B cell (primary cell): ENCODE measurements around the gene CDC42BPA. TPM values are rescaled to one million over a fixed set of nuclear protein-coding genes. Genes with fewer than 3 reads are reported as not detected.

ENCODE experiments used
- ATAC-seq: fragments of 200-7000 bp; cut with Tn5 transposase; one replicate; pipeline ENCODE4 v1.10.0; 2021; ENCODE audit warnings: low read depth, mild to moderate bottlenecking, moderate number of reproducible peaks, moderate library complexity
- CTCF ChIA-PET: fragments of 350-600 bp; sonication (Branson Sonifier 250); formaldehyde crosslinking; loops from one replicate; lab custom pipeline; 2021; ENCODE audit warnings: antibody characterized with exemption, inconsistent platforms; lab: Charles Lee
- POLR2A ChIA-PET: fragments of 350-600 bp; sonication (Branson Sonifier 250); formaldehyde crosslinking; loops from one replicate; lab custom pipeline; 2021; ENCODE audit warnings: antibody characterized with exemption; lab: Charles Lee
- DNase-seq: peaks from one replicate; pipeline ENCODE4 v3.0.0; 2013
- H2AFZ ChIP-seq: 2 replicates; pipeline ENCODE4 v1.6.1; 2012; ENCODE audit warnings: mild to moderate bottlenecking, low read depth, low read length; ENCODE audit not compliant: insufficient read depth, poor library complexity, severe bottlenecking
- H3K27ac ChIP-seq, 2 donors: 1 replicate in 1 of 2; 2 replicates in 1 of 2; pipeline ENCODE4 v1.5.1; 2012 to 2013; ENCODE audit warnings: low read length in 2 of 2, mild to moderate bottlenecking in 2 of 2, moderate library complexity in 1 of 2
- H3K27me3 ChIP-seq, 4 experiments: fragments of 200-600 bp in 1 of 4; sonication (generic) in 1 of 4; replicated peaks in 1 of 4; 1 replicate in 2 of 4; 2 replicates in 2 of 4; pipeline versions ENCODE4 v1.6.1 to v1.7.0; 2013 to 2016; ENCODE audit warnings: low read length in 3 of 4, mild to moderate bottlenecking in 2 of 4, mixed read lengths in 1 of 4, moderate library complexity in 1 of 4; ENCODE audit not compliant: insufficient read depth in 4 of 4, control insufficient read depth in 3 of 4; ENCODE audit errors: control extremely low read depth in 1 of 4
- H3K36me3 ChIP-seq, 2 experiments: replicated peaks in 1 of 2; 1 replicate in 1 of 2; 2 replicates in 1 of 2; pipeline versions ENCODE4 v1.6.1 to v1.7.1; 2013; ENCODE audit warnings: low read length in 1 of 2; ENCODE audit not compliant: insufficient read depth in 2 of 2, control insufficient read depth in 1 of 2; ENCODE audit errors: control extremely low read depth in 1 of 2, extremely low read depth in 1 of 2
- H3K4me1 ChIP-seq, 2 donors: fragments of 200-600 bp in 1 of 2; sonication (generic) in 1 of 2; 1 replicate in 1 of 2; 2 replicates in 1 of 2; pipeline versions ENCODE4 v1.5.1 to v1.6.1; 2013 to 2017; ENCODE audit warnings: low read length in 2 of 2; ENCODE audit not compliant: control insufficient read depth in 2 of 2, insufficient read depth in 2 of 2
- H3K4me2 ChIP-seq: replicated peaks from 2 replicates; pipeline ENCODE3; 2012; ENCODE audit warnings: mild to moderate bottlenecking, low read depth, low read length; ENCODE audit not compliant: poor library complexity, severe bottlenecking
- H3K4me3 ChIP-seq, 5 experiments: fragments of 200-600 bp in 1 of 5; sonication (generic) in 1 of 5; 1 replicate in 3 of 5; 2 replicates in 2 of 5; pipeline versions ENCODE4 v1.5.1 to v1.7.0; 2011 to 2016; ENCODE audit warnings: low read length in 4 of 5, mild to moderate bottlenecking in 4 of 5, low read depth in 2 of 5, control low read depth in 1 of 5, moderate library complexity in 1 of 5; ENCODE audit not compliant: insufficient read depth in 1 of 5; ENCODE audit errors: control extremely low read depth in 1 of 5, extremely low read depth in 1 of 5
- H3K79me2 ChIP-seq: fragments of 200-600 bp; sonication (generic); one replicate; pipeline ENCODE4 v1.6.0; 2016; ENCODE audit warnings: low read length; ENCODE audit not compliant: control insufficient read depth, insufficient read depth
- H3K9ac ChIP-seq: fragments of 200-600 bp; sonication (generic); 2 replicates; pipeline ENCODE4 v1.6.1; 2017; ENCODE audit warnings: mild to moderate bottlenecking, low read length, moderate library complexity
- H3K9me3 ChIP-seq, 3 donors: one replicate each; pipeline versions ENCODE4 v1.6.1 to v1.7.1; 2013; ENCODE audit warnings: low read length in 2 of 3; ENCODE audit not compliant: control insufficient read depth in 2 of 3, insufficient read depth in 1 of 3; ENCODE audit errors: control extremely low read depth in 1 of 3
- H4K20me1 ChIP-seq: 2 replicates; pipeline ENCODE4 v1.6.0; 2012; ENCODE audit warnings: mild to moderate bottlenecking, low read length; ENCODE audit not compliant: insufficient read depth, control insufficient read depth, poor library complexity, severe bottlenecking
- H3K27ac Mint-ChIP-seq: one replicate; pipeline ENCODE4 v1.8.0; 2021; ENCODE audit warnings: mixed read lengths
- H3K27me3 Mint-ChIP-seq: one replicate; pipeline ENCODE4 v1.8.0; 2021; ENCODE audit warnings: mixed read lengths
- H3K4me1 Mint-ChIP-seq: one replicate; pipeline ENCODE4 v1.8.0; 2021; ENCODE audit warnings: mixed read lengths
- H3K4me3 Mint-ChIP-seq: one replicate; pipeline ENCODE4 v1.8.0; 2021; ENCODE audit warnings: mixed read lengths
- H3K9me3 Mint-ChIP-seq: one replicate; pipeline ENCODE4 v1.8.0; 2022; ENCODE audit warnings: mixed read lengths; ENCODE audit not compliant: insufficient read depth
- CTCF ChIP-seq: fragments of 200-600 bp; IDR thresholded peaks from one replicate; pipeline ENCODE4 v1.8.0; 2022; ENCODE audit warnings: antibody characterized with exemption, mild to moderate bottlenecking
- EZH2 ChIP-seq: IDR thresholded peaks from 2 replicates; pipeline ENCODE4 v1.6.1; 2012; ENCODE audit warnings: borderline replicate concordance, low read depth, mild to moderate bottlenecking, moderate library complexity, low read length; ENCODE audit not compliant: insufficient read depth, poor library complexity, severe bottlenecking
- WGBS: methylation state at CpG from one replicate; pipeline ENCODE4 v1.1.5; 2013; ENCODE audit warnings: missing lambda C conversion rate; ENCODE audit not compliant: insufficient coverage; 5-methylcytosine and 5-hydroxymethylcytosine counted together
- intact Hi-C: fragments of 100-400 bp; cut with micrococcal nuclease; formaldehyde crosslinking; loops from one replicate; pipeline ENCODE4 v1.10.0; 2022
- polyA plus RNA-seq: library from polyadenylated mRNA; depleted of rRNA; stranded (reverse); fragments of >200 nt; gene quantifications from 2 replicates; pipeline ENCODE4 v1.2.3, GENCODE V29; 2012
- total RNA-seq, 2 donors: library from RNA; stranded (reverse); fragments of 120-200 nt in 1 of 2; gene quantifications; 1 replicate in 1 of 2; 2 replicates in 1 of 2; pipeline versions ENCODE4 v1.2.3 to v1.2.4, GENCODE V29; 2013 to 2022

The CDC42BPA gene
- total and polyA plus RNA-seq, 2 donors (not counting 1 experiment from before 2014, with no cell fraction given) = 0.04 to 0.69 TPM

DNA sequence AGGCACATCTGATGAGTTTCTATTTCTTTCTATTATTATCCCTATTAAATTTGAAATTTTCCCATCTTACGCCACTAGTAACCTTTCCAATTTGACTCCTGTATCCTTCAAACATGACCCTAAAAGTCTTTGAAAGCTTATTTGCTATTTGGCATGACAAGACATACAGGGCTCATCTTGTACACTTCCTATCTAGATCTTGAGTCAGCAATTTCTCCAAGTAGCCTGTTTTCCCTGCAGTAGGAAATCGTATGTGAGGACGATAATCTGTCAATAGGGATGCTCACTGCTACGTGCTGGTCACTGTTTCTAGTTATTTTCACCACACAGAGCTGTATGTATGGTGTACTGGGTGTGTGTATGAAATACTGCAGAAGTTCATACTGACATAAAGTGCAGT is 142.7 kb downstream of the CDC42BPA start:
- Histone ChIP-seq H3K79me2 (no peaks in the 10 kb centered on the region), H3K27me3 (no peaks in the 10 kb centered on the region), H3K4me3 (no peak overlapping the region), H3K4me2 (no peak overlapping the region), H2AFZ (no peak overlapping the region), H3K9ac (no peak overlapping the region), H3K27ac (no peak overlapping the region), H4K20me1 (no peaks in the 10 kb centered on the region), H3K36me3 (no peaks in the 10 kb centered on the region), H3K4me1 (no peaks in the 10 kb centered on the region), H3K9me3 (no peaks in the 10 kb centered on the region)
- CTCF ChIA-PET = no interaction called here
- Mint-ChIP-seq H3K4me3 (no peak overlapping the region), H3K9me3 (no peaks in the 10 kb centered on the region), H3K27me3 (peaks cover 12% of the 10 kb centered on the region), H3K4me1 (no peaks in the 10 kb centered on the region), H3K27ac (no peak overlapping the region)
- no CpG with 5 or more reads among the region's 4 CpGs for WGBS
- POLR2A ChIA-PET = no interaction called here
- intact Hi-C loops = no loop called here
- TF ChIP-seq CTCF (no peak), EZH2 (no peak)
- ATAC-seq (no peak), DNase-seq (no peak)

- H3K4me2 ChIP-seq = no peak overlapping the region
- ATAC-seq (no peak), DNase-seq (no peak)
- no peak overlapping the region for H3K27ac ChIP-seq
- TF ChIP-seq EZH2 (no peak), CTCF (no peak)
- no peak overlapping the region for H3K9ac ChIP-seq
- intact Hi-C loops = no loop called here
- no peak overlapping the region for H2AFZ ChIP-seq
- H3K27me3 ChIP-seq = peaks cover 0 to 3% (median 0%) of the 10 kb centered on the region in 4 experiments
- Mint-ChIP-seq H3K4me1 (no peaks in the 10 kb centered on the region), H3K4me3 (no peak overlapping the region), H3K27ac (no peak overlapping the region), H3K9me3 (no peaks in the 10 kb centered on the region), H3K27me3 (peaks cover 19% of the 10 kb centered on the region)
- no peaks in the 10 kb centered on the region for H3K36me3 ChIP-seq
- H3K79me2 ChIP-seq = no peaks in the 10 kb centered on the region
- H3K9me3 ChIP-seq = no peaks in the 10 kb centered on the region
- H3K4me3 ChIP-seq = no peak overlapping the region
- CTCF ChIA-PET = no interaction called here
- no CpG with 5 or more reads among the region's 2 CpGs for WGBS
- POLR2A ChIA-PET = no interaction called here
- no peaks in the 10 kb centered on the region for H3K4me1 ChIP-seq
- no peaks in the 10 kb centered on the region for H4K20me1 ChIP-seq
Measured at GRCh38 chr1:227174164-227174563, 144.1 kb downstream of the CDC42BPA start.
